GM12874 (cell line): Measurements from ENCODE around the gene EPHB2.

Experiments
- CTCF ChIP-seq: IDR thresholded peaks from 2 replicates; pipeline ENCODE4 v1.5.1; 2011; ENCODE audit warnings: low read depth, mild to moderate bottlenecking, control low read depth, low read length, moderate library complexity; ENCODE audit not compliant: insufficient read depth

Gene EPHB2

GRCh38 chr1:22970096-22970495 lies 259.5 kb downstream of the EPHB2 start:
- no peak for TF ChIP-seq CTCF
